HG03571 (cell line): ENCODE data around the gene CTNNBL1.
"Not testable (repeated sequence)": the region's sequence is repeated elsewhere in the genome, so short reads cannot be mapped to it uniquely, and the experiment has no call there.

ENCODE experiments used
- ATAC-seq: cut with Tn5 transposase; IDR thresholded peaks from one replicate; pipeline ENCODE4 v1.9.1; 2021; ENCODE audit not compliant: unreplicated experiment

Gene CTNNBL1

GRCh38 chr20:37848706-37849105, 154.9 kb downstream of the CTNNBL1 start:
- no peak for ATAC-seq

GRCh38 chr20:37849156-37849555, 155.3 kb downstream of the CTNNBL1 start:
- ATAC-seq = no peak

DNA sequence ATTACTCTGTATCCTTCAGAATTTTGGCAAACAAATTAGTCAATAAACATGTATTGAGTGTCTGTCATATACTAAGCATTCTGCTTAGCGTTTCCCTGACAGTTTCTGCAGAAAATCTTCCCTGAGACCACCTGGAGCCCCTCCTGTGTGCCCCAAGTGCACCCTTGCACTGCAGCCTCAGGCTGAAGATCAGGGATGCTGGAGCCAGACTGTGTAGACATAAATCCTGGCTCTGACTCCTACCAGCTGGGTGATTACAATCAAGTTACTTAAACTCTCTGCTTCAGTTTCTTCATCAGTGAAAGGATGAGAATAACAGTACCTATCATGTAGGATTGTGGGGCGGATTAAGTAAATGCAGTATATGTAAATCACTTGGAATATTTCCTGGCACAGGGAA, 155.7 kb downstream of the CTNNBL1 start:
- no peak for ATAC-seq

DNA sequence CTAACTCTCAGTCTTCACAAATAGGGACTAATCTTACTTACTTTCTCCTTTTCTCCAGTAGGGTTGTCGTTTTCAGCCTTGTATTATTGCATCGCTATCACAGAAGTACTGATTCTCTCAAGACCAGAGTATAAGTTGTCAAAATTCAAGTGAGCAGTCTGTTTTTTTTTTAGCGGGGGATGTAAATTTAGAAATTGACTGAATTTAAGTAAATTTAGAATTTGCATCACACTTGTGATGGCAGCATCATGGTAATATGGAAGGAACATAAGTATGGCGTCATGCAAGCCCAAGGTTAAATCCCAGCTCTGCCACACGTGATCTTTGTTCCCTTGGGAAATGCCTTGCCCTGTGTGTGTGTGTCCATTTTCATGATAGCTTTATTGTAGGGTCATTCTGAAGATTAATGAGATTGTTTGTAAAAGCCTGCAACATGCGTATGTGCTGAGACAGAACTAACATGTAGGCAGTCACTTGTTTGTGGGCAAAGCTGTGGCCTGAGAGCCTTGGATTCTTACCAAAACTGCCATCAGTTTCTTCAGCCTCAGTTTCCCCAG, 156.3 kb downstream of the CTNNBL1 start:
- ATAC-seq = no peak

DNA sequence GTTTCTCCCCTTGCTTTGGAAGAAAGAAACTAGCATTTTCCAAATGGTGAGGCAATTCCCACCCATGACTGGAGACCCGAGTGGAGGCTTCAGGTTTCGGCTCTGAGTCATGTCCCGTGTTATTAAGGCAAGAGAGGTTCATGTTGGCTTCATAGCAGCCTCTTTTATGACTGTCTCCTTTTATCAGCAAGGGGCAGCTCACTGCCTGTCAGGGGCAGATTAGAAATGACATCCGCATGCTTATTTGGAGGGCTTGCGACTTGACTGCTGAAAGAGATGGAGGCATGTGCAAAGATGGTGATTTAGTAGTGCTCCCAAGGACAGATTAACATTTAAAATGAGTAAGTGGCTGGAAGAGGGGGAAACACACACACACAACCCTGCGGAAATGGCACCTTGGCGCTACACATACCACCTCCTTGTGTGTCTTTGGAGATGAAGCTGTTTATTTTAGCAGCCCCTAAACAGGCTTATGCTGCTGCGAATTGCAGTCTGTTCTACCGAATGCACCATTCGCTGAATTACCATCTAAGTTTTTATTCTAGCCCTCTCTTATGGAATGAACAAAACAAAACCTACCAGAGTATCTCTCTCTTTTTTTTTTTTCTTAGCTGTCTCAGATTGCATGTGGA, 157.0 kb downstream of the CTNNBL1 start:
- ATAC-seq = no peak

- no peak for ATAC-seq
These were observed 158.8 kb downstream of the CTNNBL1 start for GRCh38 chr20:37852666-37853065.

GRCh38 chr20:37853823-37854375, 160.1 kb downstream of the CTNNBL1 start:
- no peak for ATAC-seq

DNA sequence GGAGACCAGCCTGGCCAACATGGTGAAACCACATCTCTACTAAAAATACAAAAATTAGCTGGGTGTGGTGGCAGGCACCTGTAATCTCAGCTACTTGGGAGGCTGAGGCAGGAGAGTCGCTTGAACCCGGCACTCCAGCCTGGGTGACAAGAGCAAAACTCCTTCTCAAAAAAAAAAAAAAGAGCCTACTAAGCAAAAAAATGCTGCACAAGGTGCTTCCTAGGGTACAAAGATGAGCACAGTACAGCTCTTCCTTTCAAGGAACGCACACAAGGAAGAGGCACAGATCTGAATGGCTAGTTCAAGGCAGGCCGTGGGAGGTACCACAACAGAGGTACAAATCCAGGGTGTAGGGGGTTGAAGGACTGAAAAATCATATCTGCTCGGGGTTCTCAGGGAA, 162.2 kb downstream of the CTNNBL1 start:
- not testable (repeated sequence) for ATAC-seq

DNA sequence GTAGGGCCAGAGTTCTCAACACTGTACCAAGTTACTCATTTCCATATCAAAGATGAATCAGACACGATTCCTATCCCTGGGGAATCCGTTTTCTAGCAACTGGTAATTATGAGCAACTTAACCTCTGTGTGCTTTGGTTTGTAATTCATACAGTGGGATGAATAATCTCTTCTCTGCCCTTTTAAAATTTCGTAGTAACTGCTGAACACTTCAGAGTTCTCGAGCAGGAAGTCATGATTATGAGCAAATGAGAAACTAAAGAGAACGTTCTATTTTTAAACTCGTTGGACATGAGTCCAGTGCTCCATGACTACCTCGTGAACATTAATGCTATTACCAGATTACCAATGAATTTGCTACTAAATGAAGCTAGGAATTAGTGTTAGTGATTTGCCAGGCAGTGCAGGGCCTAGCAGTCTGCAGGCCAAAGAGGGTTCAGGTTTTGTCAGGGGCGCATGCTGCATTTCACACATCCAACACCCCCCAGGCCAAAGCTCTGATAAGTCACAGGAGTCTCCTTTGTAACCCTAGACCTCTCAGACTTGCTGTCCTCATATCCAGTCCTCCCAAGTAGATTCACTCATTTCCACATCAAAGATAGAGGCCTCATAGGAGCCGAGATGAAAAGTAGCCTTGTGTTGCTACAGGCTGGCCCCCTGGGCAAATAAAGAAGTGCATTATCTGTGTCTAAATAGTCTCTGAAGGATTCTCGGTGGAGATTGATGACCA, 163.3 kb downstream of the CTNNBL1 start:
- ATAC-seq = no peak

GRCh38 chr20:37859406-37860171, 165.8 kb downstream of the CTNNBL1 start:
- ATAC-seq = no peak

DNA sequence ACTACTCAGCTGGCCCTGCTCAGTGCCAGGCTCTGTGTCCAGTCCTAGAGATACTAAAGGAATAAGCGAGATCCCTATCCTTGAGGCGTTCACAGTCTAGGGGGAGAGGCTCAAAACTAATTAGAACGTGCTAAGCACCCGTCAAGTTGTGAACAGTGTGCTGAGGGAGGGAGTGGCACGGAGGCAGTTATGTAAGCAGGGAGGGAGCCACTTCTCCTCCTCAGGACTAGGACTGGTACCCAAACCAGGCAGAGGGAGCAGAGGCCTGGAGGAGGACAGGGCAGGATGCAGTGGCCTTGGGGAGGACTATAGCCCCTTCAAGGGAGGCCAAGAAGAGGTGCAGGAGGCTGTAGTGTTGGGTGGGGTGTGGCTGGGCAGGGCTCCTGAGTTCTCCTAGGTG, 169.5 kb downstream of the CTNNBL1 start:
- no peak for ATAC-seq

GRCh38 chr20:37864298-37864697, 170.5 kb downstream of the CTNNBL1 start:
- ATAC-seq = no peak

DNA sequence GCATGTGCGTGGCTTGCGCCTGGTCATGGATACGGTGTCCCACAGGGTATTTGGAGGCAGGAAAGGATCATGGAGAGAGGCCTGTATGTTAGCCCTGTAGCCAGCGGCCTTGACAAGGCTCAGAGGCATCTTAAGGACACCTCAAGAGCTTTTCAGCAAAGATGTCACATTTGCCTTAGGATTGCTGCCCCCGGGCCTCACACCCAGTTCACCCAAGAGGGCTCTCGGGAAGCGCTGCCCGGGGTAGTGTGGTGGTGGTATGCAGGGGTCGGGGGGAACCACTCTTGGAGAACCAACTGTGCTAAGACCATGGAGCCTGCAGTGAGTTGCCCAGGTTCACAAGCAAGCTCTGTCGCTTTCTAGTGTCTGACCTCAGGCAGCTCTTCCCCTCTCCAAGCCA, 172.2 kb downstream of the CTNNBL1 start:
- ATAC-seq = no peak

GRCh38 chr20:37867289-37868195, 173.7 kb downstream of the CTNNBL1 start:
- no peak for ATAC-seq

DNA sequence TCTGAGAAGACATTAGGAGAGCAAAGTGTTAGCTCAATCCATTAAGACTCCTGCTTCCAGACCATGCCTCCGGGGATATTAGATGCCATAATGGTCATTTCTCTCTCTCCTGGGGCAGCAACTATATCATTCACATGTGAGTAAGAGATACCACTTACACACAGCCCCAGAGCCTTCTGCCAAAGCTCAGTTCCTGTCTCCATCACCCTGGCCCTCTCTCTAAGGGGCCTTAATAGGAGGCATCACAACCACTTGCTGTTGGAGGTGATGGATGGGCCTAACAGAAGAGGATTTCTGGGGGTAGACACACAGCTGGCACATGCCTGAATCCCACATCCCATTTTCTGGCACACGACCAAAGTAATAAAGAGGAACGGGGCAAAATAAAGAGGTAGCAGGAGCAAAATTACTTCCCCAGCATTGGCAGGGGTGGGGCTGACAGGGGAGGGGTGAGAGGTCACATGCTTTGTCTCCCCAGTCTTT, 175.1 kb downstream of the CTNNBL1 start:
- no peak for ATAC-seq

DNA sequence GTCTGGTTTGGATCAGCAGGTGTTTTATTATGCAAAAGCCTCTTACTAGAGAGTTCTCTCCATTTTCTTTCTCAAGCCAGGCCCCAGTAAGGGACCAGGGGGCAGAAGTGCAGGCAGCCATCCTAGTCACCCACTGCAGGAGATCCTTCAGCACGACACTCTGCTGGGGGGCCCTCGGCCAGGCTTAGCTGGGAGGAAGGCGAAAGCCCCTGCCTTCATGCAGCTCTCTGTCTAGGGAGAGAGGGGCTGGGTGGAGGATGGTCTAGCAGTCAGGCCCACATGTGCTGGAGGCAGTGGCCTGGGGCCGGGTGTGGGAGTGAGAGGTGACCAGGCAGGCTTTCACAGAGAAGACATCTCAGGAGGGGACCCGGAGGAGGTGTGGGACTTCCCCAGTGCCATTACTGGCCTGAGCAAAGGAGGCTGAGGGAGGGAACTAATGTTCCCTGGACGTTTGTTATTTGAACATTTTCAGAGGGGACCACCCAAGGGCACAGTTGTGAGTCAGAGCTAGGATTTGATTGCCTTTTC, 175.6 kb downstream of the CTNNBL1 start:
- no peak for ATAC-seq

DNA sequence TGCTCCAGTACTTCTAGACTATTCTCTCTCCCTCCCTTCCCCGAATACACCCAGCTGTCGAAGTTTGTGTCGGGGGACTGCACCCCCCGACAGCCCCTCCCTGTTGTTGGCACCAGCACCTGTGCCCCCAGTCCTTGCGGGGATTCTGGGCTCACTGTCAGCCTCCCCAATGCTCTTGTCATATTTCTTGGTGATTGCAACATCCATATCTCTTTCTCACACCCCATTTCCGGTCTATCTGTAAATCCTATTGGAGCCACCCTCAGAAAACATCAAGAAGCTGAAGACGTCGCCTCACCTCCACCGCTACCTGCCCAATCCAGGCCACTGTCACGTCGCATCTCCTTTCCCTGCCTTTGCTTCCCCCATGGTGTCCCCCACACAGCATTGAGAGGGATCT, 176.5 kb downstream of the CTNNBL1 start:
- no peak for ATAC-seq

GRCh38 chr20:37871751-37872150, 177.9 kb downstream of the CTNNBL1 start:
- no peak for ATAC-seq

GRCh38 chr20:37872161-37872560, 178.3 kb downstream of the CTNNBL1 start:
- no peak for ATAC-seq

GRCh38 chr20:37873884-37874283, 180.1 kb downstream of the CTNNBL1 start:
- ATAC-seq = no peak
